ENCODE data around the gene FPR3.

GRCh38 chr19:51781999-51782398 lies 13.0 kb upstream of the FPR3 start:
- no peak for TF ChIP-seq CTCF (IDR thresholded peaks at IDR 0.05)
- TF ChIP-seq ZFX (IDR thresholded peaks at IDR 0.05; ENCODE audit: borderline replicate concordance) = no peak
